Pancreas (tissue), 10 donors: ENCODE results near the gene NAV2. TPM values are rescaled to one million over a fixed set of nuclear protein-coding genes. Genes with fewer than 3 reads are reported as not detected.
A peak's percentile ranks its signal among the peaks of the same experiment; 100 is the strongest.

Source experiments
- ATAC-seq, 4 donors: fragments of 200-7000 bp; cut with Tn5 transposase; one replicate each; pipeline versions ENCODE4 v1.8.0 to v1.9.1; 2020; ENCODE audit warnings: mild to moderate bottlenecking in 4 of 4, moderate library complexity in 4 of 4
- DNase-seq, 6 donors: peaks; one replicate each; pipeline ENCODE4 v3.0.0-alpha.2; 2020
- FAIRE-seq: peaks from 2 replicates; lab custom pipeline; 2012; peaks lifted over from hg19 to GRCh38; lab: Jason Lieb, UNC
- H3K27ac ChIP-seq, 4 donors: fragments of 200-600 bp; sonication (generic); 1 replicate in 3 of 4; 2 replicates in 1 of 4; pipeline versions ENCODE4 v1.5.0 to v1.8.0; 2020
- H3K27me3 ChIP-seq, 4 donors: fragments of 200-600 bp; one replicate each; pipeline ENCODE4 v1.8.0; 2021
- H3K36me3 ChIP-seq, 3 donors: fragments of 200-600 bp; sonication (generic) in 1 of 3; one replicate each; pipeline versions ENCODE4 v1.5.0 to v1.8.0; 2020 to 2021
- H3K4me1 ChIP-seq, 3 donors: fragments of 200-600 bp; one replicate each; pipeline ENCODE4 v1.8.0; 2021
- H3K4me3 ChIP-seq, 4 donors: fragments of 200-600 bp; sonication (generic) in 2 of 4; one replicate each; pipeline versions ENCODE4 v1.5.0 to v1.8.0; 2020 to 2021
- H3K9me3 ChIP-seq, 4 donors: fragments of 200-600 bp; one replicate each; pipeline ENCODE4 v1.8.0; 2021
- WGBS, 2 donors: extraction: QIAGEN DNeasy Blood & Tissue Kit; methylation state at CpG; one replicate each; pipeline ENCODE4 v1.1.7; 2013; 5-methylcytosine and 5-hydroxymethylcytosine counted together
- intact Hi-C, 3 donors: fragments of 100-400 bp; cut with DNase I; formaldehyde crosslinking; loops; one replicate each; pipeline versions ENCODE4 v1.11.1 to v1.14.2; 2022
- polyA plus RNA-seq, 2 donors: library from polyadenylated mRNA; stranded (reverse); fragments of 200-250 nt; gene quantifications; one replicate each; pipeline ENCODE4 v1.2.3, GENCODE V29; 2013
- total RNA-seq, 6 donors: library from RNA; stranded (reverse); fragmentation: NEBNext Ultra II Directional in 4 of 6; extraction: Animal tissue kit (Norgen Biotek cat#: 25700) in 4 of 6; gene quantifications; one replicate each; pipeline versions ENCODE4 v1.2.1 to v1.2.4, GENCODE V29; 2021 to 2023
- TF ChIP-seq, protein P1 (sequence below), 4 donors: fragments of 200-600 bp; sonication (generic) in 3 of 4; IDR thresholded peaks; one replicate each; pipeline versions ENCODE4 v1.5.0 to v1.8.0; 2021; ENCODE audit warnings: antibody characterized with exemption in 4 of 4
- donor health status: healthy with polysubstance abuse.
- donor health status: DM: no; HTN: no; CAD: no; lungs with moderate emphysema.
- donor health status: DM: no; HTN: no; CAD: no.
- donor health status: control.
- donor health status: control.
- donor health status: Bipolar disorder and iron deficiency.
- donor health status: DM: yes; HTN: yes; CAD: no.
- donor health status: DM: no; HTN: no; CAD: no.
- donor health status: DM: no; HTN: no; CAD: no.
- donor health status: DM: yes; HTN: yes; CAD: no.

NAV2 gene
- total and polyA plus RNA-seq, 8 donors: 5.8 to 26.9 (median 16.3) TPM

DNA sequence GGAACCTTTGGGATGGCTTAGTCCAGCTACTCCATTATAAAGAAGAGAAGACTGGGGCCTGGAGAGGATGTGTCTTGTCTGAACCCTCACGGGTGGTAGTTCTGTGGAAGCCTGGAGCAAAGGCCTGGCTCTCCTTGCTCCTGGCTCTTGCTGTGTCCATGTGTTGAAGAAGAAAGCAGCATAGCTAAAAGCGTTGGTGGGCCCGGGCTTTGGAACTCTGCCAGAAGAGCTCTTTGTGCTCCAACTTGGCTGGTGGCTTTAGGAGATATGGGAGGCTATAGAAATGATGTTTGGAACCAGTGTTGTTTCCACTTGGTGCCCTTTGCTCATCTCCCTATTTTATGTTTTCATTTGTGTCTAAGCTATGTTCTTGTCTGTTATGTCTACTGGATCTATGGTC is 316.6 kb downstream of the NAV2 start:
- H3K27me3 ChIP-seq: no peaks in the 10 kb centered on the region
- H3K9me3 ChIP-seq: no peaks in the 10 kb centered on the region
- TF ChIP-seq, protein P1, sequence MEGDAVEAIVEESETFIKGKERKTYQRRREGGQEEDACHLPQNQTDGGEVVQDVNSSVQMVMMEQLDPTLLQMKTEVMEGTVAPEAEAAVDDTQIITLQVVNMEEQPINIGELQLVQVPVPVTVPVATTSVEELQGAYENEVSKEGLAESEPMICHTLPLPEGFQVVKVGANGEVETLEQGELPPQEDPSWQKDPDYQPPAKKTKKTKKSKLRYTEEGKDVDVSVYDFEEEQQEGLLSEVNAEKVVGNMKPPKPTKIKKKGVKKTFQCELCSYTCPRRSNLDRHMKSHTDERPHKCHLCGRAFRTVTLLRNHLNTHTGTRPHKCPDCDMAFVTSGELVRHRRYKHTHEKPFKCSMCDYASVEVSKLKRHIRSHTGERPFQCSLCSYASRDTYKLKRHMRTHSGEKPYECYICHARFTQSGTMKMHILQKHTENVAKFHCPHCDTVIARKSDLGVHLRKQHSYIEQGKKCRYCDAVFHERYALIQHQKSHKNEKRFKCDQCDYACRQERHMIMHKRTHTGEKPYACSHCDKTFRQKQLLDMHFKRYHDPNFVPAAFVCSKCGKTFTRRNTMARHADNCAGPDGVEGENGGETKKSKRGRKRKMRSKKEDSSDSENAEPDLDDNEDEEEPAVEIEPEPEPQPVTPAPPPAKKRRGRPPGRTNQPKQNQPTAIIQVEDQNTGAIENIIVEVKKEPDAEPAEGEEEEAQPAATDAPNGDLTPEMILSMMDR (IDR thresholded peaks at IDR 0.05): no peak
- no peaks in the 10 kb centered on the region for H3K36me3 ChIP-seq
- DNase-seq: no peak
- 54 to 60% methylated on average over 3 of the region's 3 CpGs for WGBS, 2 donors
- no peak for FAIRE-seq
- no peak overlapping the region for H3K27ac ChIP-seq
- no peak overlapping the region for H3K4me3 ChIP-seq
- H3K4me1 ChIP-seq: peaks cover 18 to 35% (median 30%) of the 10 kb centered on the region in 3 donors
- ATAC-seq: no peak
- intact Hi-C loops: no loop called here

DNA sequence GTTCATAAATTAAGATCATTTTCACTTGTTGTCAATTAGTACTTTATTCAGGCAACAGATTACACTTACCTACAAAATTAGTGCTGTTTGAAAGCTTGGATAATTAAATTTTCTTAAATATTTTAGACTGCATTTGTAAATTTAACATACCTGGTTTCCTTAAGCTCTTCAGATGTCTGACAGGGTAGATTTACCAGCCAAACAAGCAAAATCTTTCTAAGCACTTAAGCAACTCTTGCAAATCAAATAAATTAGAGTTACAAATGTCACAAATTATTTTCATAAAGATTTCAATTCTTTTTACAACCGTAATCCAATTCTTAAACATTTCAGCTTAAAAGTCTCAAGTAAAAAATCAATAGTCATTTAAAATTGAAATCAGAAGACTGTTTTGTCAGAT is 317.8 kb downstream of the NAV2 start:
- intact Hi-C loops: no loop called here
- Histone ChIP-seq H3K27ac (no peak overlapping the region), H3K4me1 (peaks cover 18 to 30% (median 29%) of the 10 kb centered on the region in 3 donors), H3K4me3 (no peak overlapping the region), H3K36me3 (no peaks in the 10 kb centered on the region), H3K9me3 (no peaks in the 10 kb centered on the region), H3K27me3 (no peaks in the 10 kb centered on the region)
- WGBS, 2 donors: 32 to 33% methylated on average over 1 of the region's 1 CpG
- FAIRE-seq (peak; percentile 47), DNase-seq (no peak), ATAC-seq (no peak)
- TF ChIP-seq, protein P1 (IDR thresholded peaks at IDR 0.05): no peak

DNA sequence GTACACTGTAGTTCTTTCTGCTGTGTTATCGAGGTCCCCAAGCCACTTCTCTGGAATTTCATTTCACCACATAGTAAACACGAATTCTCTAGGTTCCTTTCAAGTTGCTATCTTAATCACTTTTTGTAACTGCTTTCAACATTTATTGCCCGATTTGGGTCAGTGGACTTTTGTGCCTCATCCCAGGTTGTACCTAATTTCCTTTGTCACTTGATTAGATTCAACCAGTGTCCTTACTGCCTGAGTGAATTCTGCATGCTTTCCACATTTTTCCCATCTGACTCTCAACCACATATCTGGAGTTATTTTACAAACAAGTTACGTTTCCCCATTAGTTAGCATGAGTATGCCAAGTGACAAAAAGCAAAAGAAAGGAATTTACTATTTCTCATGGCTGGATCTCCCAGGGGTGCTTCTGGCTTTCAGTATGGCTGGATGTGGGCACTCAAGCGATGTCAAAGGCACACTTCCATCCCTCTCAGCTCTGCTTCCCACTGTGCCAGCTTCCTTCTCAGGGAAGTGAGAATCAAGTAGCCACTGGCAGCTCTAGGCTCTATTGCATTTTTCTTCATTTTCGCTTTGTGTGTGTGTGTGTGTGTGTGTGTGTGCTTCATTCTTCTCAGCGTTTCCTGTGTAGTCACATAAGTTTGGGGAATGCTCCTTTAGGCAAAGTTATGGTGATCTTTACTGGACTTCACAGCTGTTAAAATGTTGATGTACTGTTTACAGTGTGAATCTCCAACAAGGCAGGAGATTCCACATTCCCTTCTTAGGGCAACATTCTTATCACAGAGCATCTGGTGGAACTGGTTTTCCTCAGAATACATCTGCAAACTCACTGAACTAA is 318.7 kb downstream of the NAV2 start:
- Histone ChIP-seq H3K36me3 (no peaks in the 10 kb centered on the region), H3K9me3 (no peaks in the 10 kb centered on the region), H3K27me3 (no peaks in the 10 kb centered on the region), H3K4me1 (peaks cover 18 to 31% (median 29%) of the 10 kb centered on the region in 3 donors), H3K4me3 (no peak overlapping the region), H3K27ac (peak overlapping the region in 2 of 4 donors; percentile 21 to 44)
- intact Hi-C loops: no loop called here
- WGBS, 2 donors: 36 to 41% methylated on average over 7 of the region's 7 CpGs
- ATAC-seq (peak in 2 of 4 donors; percentile 6 to 7), FAIRE-seq (no peak), DNase-seq (no peak)
- TF ChIP-seq, protein P1 (IDR thresholded peaks at IDR 0.05): no peak

DNA sequence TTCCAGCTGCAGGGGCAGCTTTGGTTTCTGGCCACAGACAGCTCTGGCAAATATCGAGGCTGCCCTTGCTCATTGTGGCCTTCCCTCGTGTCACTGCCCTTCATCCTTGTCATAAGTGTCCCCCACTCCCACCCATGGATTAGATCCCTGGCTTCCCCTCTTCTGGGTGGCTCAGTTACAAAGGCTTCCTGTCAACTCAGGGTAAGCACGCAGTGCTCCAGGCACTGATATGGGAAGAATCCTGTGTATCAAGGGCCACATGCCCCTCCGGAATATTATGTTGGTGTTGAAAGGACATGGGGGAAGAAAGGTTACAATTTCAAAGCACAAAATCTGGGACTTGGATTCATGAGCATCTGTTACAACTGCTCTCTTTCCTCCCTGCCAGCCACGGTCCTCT is 319.5 kb downstream of the NAV2 start:
- DNase-seq (no peak), ATAC-seq (no peak), FAIRE-seq (no peak)
- peak overlapping the region in 2 of 4 donors; percentile 21 to 44 for H3K27ac ChIP-seq
- 48 to 62% methylated on average over 5 of the region's 5 CpGs for whole genome bisulfite sequencing, 2 donors
- H3K27me3 ChIP-seq: no peaks in the 10 kb centered on the region
- no peak overlapping the region for H3K4me3 ChIP-seq
- H3K9me3 ChIP-seq: no peaks in the 10 kb centered on the region
- intact Hi-C loops: no loop called here
- H3K4me1 ChIP-seq: peaks cover 17 to 33% (median 24%) of the 10 kb centered on the region in 3 donors
- no peaks in the 10 kb centered on the region for H3K36me3 ChIP-seq
- TF ChIP-seq, protein P1 (IDR thresholded peaks at IDR 0.05): no peak
